ENCODE data around the gene COL15A1.

Gene COL15A1

DNA sequence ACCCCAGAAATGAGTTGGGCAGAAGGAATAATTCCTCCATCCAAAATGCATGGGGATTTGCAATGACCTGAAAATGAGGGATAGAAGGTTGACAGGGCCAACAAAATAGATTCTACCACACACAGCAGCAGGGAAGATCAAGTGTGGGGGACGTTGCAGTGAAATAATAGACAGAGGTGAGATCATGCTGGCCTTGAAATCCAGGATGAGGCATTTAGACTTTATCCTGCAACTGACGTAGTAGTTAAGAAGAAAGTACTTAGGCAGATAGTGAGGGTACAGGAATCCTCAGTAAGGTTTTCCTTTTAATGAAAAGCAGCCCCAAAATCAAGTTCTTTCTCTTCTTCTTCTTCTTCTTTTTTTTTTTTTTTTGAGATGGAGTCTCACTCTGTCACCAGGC lies 129.6 kb downstream of the COL15A1 start:
- Histone ChIP-seq H3K4me1 (ENCODE audit: low read length) (peaks cover 5% of the 10 kb centered on the region; the same call in 1 of the 2 replicates), H3K9ac (ENCODE audit: low read length) (no peak overlapping the region), H4K20me1 (ENCODE audit: insufficient read depth, low read length) (no peaks in the 10 kb centered on the region), H3K79me2 (ENCODE audit: low read length) (no peaks in the 10 kb centered on the region), H3K4me2 (ENCODE audit: low read length) (no peak overlapping the region), H3K36me3 (replicated peaks; ENCODE audit: low read depth, low read length) (no peaks in the 10 kb centered on the region), H3K27ac (ENCODE audit: low read length) (no peak overlapping the region), H2AFZ (ENCODE audit: low read depth, low read length) (no peak overlapping the region), H3K9me3 (ENCODE audit: insufficient read depth, low read length) (no peaks in the 10 kb centered on the region), H3K4me3 (ENCODE audit: low read length) (no peak overlapping the region), H3K27me3 (ENCODE audit: low read depth, low read length) (no peaks in the 10 kb centered on the region)
- TF ChIP-seq, protein P1, sequence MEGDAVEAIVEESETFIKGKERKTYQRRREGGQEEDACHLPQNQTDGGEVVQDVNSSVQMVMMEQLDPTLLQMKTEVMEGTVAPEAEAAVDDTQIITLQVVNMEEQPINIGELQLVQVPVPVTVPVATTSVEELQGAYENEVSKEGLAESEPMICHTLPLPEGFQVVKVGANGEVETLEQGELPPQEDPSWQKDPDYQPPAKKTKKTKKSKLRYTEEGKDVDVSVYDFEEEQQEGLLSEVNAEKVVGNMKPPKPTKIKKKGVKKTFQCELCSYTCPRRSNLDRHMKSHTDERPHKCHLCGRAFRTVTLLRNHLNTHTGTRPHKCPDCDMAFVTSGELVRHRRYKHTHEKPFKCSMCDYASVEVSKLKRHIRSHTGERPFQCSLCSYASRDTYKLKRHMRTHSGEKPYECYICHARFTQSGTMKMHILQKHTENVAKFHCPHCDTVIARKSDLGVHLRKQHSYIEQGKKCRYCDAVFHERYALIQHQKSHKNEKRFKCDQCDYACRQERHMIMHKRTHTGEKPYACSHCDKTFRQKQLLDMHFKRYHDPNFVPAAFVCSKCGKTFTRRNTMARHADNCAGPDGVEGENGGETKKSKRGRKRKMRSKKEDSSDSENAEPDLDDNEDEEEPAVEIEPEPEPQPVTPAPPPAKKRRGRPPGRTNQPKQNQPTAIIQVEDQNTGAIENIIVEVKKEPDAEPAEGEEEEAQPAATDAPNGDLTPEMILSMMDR (IDR thresholded peaks at IDR 0.05; ENCODE audit: low read depth, low read length), result no peak
- TF ChIP-seq EZH2phosphoT487 (IDR thresholded peaks at IDR 0.05; ENCODE audit: low read depth), result no peak

DNA sequence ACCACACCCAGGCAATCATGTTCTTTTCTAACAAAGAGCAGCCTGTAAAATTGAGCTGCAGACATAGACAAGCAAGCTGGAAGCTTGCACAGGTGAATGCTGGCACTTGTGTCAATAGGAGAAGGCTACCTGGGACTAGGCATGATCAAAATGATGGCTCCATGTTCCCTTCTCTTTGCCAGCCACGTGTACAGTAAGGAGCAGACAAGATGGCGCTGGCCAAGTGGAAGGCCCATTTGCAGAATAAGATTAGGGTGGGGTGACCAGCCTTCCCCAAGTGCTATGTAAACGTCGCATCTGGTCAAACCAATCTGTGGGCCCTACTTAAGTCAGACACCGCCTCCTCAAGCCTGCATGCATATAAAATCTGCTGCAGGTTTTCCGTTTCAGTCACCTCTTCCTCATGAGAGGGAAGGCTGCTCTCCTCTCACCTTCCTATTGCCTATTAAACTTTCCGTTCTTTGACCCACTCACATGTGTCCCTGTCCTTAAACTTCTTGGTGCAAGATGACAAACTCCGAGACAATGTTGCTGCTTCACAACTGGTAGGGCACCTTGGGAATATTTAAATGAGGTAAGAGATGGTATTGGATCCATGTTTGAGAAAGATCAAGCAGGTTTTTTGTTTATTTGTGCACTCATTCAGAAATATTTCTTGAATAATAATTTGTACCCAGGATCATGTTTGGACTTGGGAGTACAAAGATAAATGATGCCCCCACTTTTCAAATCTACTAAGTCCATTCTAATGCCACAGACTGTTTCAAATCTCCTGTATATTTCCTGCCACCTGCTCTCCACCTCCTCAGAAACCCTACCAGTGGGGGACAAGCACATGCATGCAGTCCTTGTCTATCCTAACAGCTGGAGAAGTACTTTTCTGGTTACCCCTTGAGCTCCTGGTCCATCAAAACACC lies 130.5 kb downstream of the COL15A1 start:
- Histone ChIP-seq H4K20me1 (ENCODE audit: insufficient read depth, low read length) (no peaks in the 10 kb centered on the region), H3K36me3 (replicated peaks; ENCODE audit: low read depth, low read length) (no peaks in the 10 kb centered on the region), H3K27me3 (ENCODE audit: low read depth, low read length) (no peaks in the 10 kb centered on the region), H3K79me2 (ENCODE audit: low read length) (no peaks in the 10 kb centered on the region), H3K4me3 (ENCODE audit: low read length) (no peak overlapping the region), H3K4me2 (ENCODE audit: low read length) (no peak overlapping the region), H2AFZ (ENCODE audit: low read depth, low read length) (no peak overlapping the region), H3K9ac (ENCODE audit: low read length) (no peak overlapping the region), H3K27ac (ENCODE audit: low read length) (no peak overlapping the region), H3K9me3 (ENCODE audit: insufficient read depth, low read length) (no peaks in the 10 kb centered on the region), H3K4me1 (ENCODE audit: low read length) (peaks cover 5% of the 10 kb centered on the region; the same call in 1 of the 2 replicates)
- TF ChIP-seq EZH2phosphoT487 (IDR thresholded peaks at IDR 0.05; ENCODE audit: low read depth), result no peak
- TF ChIP-seq, protein P1 (IDR thresholded peaks at IDR 0.05; ENCODE audit: low read depth, low read length), result no peak

DNA sequence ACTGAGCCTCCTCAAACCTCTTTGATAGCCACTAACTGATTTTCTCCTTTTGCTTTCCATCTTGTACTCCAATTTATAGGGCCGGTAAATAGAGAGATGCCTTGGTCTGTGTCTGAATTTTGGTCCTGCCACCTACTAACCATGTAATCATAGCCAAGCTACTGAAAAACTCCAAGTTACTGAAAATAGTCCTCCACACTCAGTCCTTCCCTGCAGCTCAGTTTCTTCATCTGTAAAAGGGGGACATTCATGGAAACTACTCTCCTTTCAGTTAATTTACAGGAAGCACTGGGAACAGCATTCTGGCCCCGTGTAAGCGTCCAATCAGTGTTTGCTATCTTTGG lies 131.2 kb downstream of the COL15A1 start:
- no peaks in the 10 kb centered on the region for H3K27me3 ChIP-seq (ENCODE audit: low read depth, low read length)
- TF ChIP-seq, protein P1 (IDR thresholded peaks at IDR 0.05; ENCODE audit: low read depth, low read length), result no peak
- TF ChIP-seq EZH2phosphoT487 (IDR thresholded peaks at IDR 0.05; ENCODE audit: low read depth), result no peak
- H3K4me1 ChIP-seq (ENCODE audit: low read length), result peaks cover 5% of the 10 kb centered on the region; the same call in 1 of the 2 replicates
- H3K79me2 ChIP-seq (ENCODE audit: low read length), result no peaks in the 10 kb centered on the region
- no peaks in the 10 kb centered on the region for H4K20me1 ChIP-seq (ENCODE audit: insufficient read depth, low read length)
- H3K4me2 ChIP-seq (ENCODE audit: low read length), result no peak overlapping the region
- no peaks in the 10 kb centered on the region for H3K9me3 ChIP-seq (ENCODE audit: insufficient read depth, low read length)
- H3K9ac ChIP-seq (ENCODE audit: low read length), result no peak overlapping the region
- no peaks in the 10 kb centered on the region for H3K36me3 ChIP-seq (replicated peaks; ENCODE audit: low read depth, low read length)
- no peak overlapping the region for H3K27ac ChIP-seq (ENCODE audit: low read length)
- no peak overlapping the region for H3K4me3 ChIP-seq (ENCODE audit: low read length)
- H2AFZ ChIP-seq (ENCODE audit: low read depth, low read length), result no peak overlapping the region

DNA sequence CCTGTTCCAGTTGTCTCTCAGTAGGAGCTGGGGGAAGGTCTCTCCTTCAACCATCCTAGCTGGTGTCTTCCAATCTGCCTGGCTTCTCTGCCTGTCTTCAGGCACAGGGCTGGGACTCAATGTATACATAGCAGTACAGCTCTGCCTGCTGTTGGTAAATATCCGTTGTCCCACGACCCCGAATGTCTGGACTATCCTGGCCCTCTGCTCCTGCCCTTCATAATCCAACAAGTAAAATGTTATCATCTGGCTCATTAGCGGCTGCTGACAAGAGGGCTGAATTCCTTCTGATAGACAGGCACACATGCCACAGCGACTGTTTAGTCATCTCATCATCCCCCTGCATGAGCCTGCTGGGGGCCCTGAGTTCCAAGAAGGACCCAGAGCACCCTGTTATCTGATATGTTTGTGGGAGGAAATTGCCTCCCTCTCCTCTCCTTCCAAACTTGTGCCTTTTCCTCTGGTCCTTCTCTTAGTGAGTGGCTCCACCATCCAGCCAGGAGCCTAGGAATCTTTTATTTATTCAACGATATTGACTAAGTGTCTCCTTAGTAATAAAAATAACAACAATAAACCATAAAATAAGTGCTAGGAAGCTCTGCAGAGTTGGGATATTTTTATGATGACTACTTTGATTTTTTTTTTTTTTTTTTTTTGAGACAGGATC lies 131.7 kb downstream of the COL15A1 start:
- no peak overlapping the region for H3K9ac ChIP-seq (ENCODE audit: low read length)
- TF ChIP-seq EZH2phosphoT487 (IDR thresholded peaks at IDR 0.05; ENCODE audit: low read depth), result no peak
- TF ChIP-seq, protein P1 (IDR thresholded peaks at IDR 0.05; ENCODE audit: low read depth, low read length), result no peak
- H4K20me1 ChIP-seq (ENCODE audit: insufficient read depth, low read length), result no peaks in the 10 kb centered on the region
- no peaks in the 10 kb centered on the region for H3K27me3 ChIP-seq (ENCODE audit: low read depth, low read length)
- no peaks in the 10 kb centered on the region for H3K9me3 ChIP-seq (ENCODE audit: insufficient read depth, low read length)
- no peak overlapping the region for H3K4me3 ChIP-seq (ENCODE audit: low read length)
- H3K36me3 ChIP-seq (replicated peaks; ENCODE audit: low read depth, low read length), result no peaks in the 10 kb centered on the region
- H2AFZ ChIP-seq (ENCODE audit: low read depth, low read length), result no peak overlapping the region
- no peaks in the 10 kb centered on the region for H3K79me2 ChIP-seq (ENCODE audit: low read length)
- peaks cover 5% of the 10 kb centered on the region; the same call in 1 of the 2 replicates for H3K4me1 ChIP-seq (ENCODE audit: low read length)
- no peak overlapping the region for H3K4me2 ChIP-seq (ENCODE audit: low read length)
- no peak overlapping the region for H3K27ac ChIP-seq (ENCODE audit: low read length)
